Tibial nerve (tissue), 3 donors: ENCODE data around the gene KRT85.

Source experiments
- CTCF ChIP-seq, 5 experiments: fragments of 200-600 bp in 3 of 5; fragments of 450-650 bp in 2 of 5; sonication (generic) in 3 of 5; IDR thresholded peaks; one replicate each; pipeline ENCODE4 v1.5.1; 2016 to 2019; ENCODE audit warnings: antibody characterized with exemption in 5 of 5, mild to moderate bottlenecking in 3 of 5, moderate library complexity in 2 of 5
- POLR2A ChIP-seq, 2 donors: fragments of 450-650 bp; IDR thresholded peaks; one replicate each; pipeline ENCODE4 v1.6.1; 2017; ENCODE audit warnings: antibody characterized with exemption in 2 of 2, mild to moderate bottlenecking in 2 of 2, moderate library complexity in 2 of 2

- no peak for TF ChIP-seq CTCF (IDR thresholded peaks at IDR 0.05)
- no peak for TF ChIP-seq POLR2A (IDR thresholded peaks at IDR 0.05)
Measured at GRCh38 chr12:52369211-52369610, 1.9 kb upstream of the KRT85 start.
